GM23338 (cell line): ENCODE measurements around the gene COL4A6.

Experiments
- CREB1 ChIP-seq: fragments of 250-450 bp; sonication (Bioruptor Pico); IDR thresholded peaks from 2 replicates; pipeline ENCODE4 v1.5.0; 2020; ENCODE audit warnings: low read depth, mild to moderate bottlenecking, moderate library complexity
- EZH2 ChIP-seq: fragments of 200-600 bp; sonication (generic); IDR thresholded peaks from one replicate; pipeline ENCODE4 v1.8.0; 2017; ENCODE audit warnings: antibody characterized with exemption, mild to moderate bottlenecking, low read depth; ENCODE audit not compliant: unreplicated experiment
- EZH2phosphoT487 ChIP-seq: fragments of 200-600 bp; sonication (generic); IDR thresholded peaks from one replicate; pipeline ENCODE4 v1.8.1; 2018; ENCODE audit warnings: antibody characterized with exemption; ENCODE audit not compliant: unreplicated experiment
- JUNB ChIP-seq: IDR thresholded peaks from one replicate; pipeline ENCODE4 v1.6.1; 2016; ENCODE audit warnings: antibody characterized with exemption; ENCODE audit not compliant: unreplicated experiment
- POLR2AphosphoS5 ChIP-seq: IDR thresholded peaks from 2 replicates; pipeline ENCODE4 v1.6.1; 2016; ENCODE audit warnings: antibody characterized with exemption, low read depth
- STAT1 ChIP-seq: IDR thresholded peaks from one replicate; pipeline ENCODE4 v1.6.1; 2016; ENCODE audit warnings: antibody characterized with exemption; ENCODE audit not compliant: unreplicated experiment
- ZNF331 ChIP-seq: fragments of 250-450 bp; sonication (Bioruptor Pico); IDR thresholded peaks from 2 replicates; pipeline ENCODE4 v1.5.0; 2020; ENCODE audit warnings: low read depth, mild to moderate bottlenecking, moderate library complexity
- TF ChIP-seq, protein P1 (sequence below), 2 experiments: fragments of 200-600 bp in 1 of 2; sonication (generic) in 1 of 2; conservative IDR thresholded peaks; 2 replicates each; pipeline versions ENCODE4 v1.5.1 to v1.6.1; 2016 to 2017; ENCODE audit warnings: antibody characterized with exemption in 2 of 2, low read depth in 2 of 2, mild to moderate bottlenecking in 2 of 2, moderate library complexity in 1 of 2
- TF ChIP-seq, protein P2 (sequence below): IDR thresholded peaks from one replicate; pipeline ENCODE4 v1.6.1; 2018; ENCODE audit warnings: antibody characterized with exemption; ENCODE audit not compliant: unreplicated experiment
- TF ChIP-seq, protein P3 (sequence below): IDR thresholded peaks from 2 replicates; pipeline ENCODE4 v1.6.1; 2016; ENCODE audit warnings: antibody characterized with exemption

DNA sequence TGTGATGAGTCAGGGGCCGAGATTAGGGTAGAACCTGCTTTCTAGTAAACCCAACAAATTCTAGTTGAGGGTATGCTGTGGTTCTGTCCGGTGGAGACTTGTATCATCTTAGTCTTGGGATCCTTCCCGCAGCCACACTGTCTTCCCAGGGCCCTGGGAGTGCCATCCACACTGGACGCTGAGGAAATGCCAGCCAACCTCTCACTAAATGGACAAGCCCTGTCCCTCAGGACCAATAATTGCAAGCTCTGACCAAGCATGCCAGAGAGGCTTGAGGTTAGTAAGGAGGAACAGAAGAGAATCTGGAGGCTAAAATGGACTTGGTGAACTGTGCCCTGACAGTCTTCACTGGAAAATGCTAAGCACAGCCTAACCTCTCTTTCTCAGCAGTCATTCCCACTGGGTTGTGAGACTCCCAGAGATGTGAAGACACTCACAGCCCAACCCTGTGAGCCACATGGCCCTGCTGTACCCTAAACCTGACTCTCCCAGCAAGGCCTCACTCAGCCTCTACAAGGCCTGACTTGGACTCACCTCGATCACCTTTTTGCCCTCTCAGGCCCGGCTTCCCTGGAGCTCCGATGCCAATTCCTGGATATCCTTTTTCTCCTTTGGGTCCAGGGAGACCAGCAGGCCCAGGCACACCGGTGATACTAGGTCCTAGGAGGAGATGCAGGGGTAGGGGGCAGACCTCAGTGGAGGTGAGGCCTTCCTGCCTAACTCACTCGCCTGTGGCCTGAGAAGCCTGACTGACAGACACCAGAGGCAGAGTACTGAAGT is 269.1 kb downstream of the COL4A6 start:
- TF ChIP-seq, protein P1, sequence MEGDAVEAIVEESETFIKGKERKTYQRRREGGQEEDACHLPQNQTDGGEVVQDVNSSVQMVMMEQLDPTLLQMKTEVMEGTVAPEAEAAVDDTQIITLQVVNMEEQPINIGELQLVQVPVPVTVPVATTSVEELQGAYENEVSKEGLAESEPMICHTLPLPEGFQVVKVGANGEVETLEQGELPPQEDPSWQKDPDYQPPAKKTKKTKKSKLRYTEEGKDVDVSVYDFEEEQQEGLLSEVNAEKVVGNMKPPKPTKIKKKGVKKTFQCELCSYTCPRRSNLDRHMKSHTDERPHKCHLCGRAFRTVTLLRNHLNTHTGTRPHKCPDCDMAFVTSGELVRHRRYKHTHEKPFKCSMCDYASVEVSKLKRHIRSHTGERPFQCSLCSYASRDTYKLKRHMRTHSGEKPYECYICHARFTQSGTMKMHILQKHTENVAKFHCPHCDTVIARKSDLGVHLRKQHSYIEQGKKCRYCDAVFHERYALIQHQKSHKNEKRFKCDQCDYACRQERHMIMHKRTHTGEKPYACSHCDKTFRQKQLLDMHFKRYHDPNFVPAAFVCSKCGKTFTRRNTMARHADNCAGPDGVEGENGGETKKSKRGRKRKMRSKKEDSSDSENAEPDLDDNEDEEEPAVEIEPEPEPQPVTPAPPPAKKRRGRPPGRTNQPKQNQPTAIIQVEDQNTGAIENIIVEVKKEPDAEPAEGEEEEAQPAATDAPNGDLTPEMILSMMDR (conservative IDR thresholded peaks at IDR 0.05; ENCODE audit: low read depth in 2 of 2) = no peak
- TF ChIP-seq, protein P2, sequence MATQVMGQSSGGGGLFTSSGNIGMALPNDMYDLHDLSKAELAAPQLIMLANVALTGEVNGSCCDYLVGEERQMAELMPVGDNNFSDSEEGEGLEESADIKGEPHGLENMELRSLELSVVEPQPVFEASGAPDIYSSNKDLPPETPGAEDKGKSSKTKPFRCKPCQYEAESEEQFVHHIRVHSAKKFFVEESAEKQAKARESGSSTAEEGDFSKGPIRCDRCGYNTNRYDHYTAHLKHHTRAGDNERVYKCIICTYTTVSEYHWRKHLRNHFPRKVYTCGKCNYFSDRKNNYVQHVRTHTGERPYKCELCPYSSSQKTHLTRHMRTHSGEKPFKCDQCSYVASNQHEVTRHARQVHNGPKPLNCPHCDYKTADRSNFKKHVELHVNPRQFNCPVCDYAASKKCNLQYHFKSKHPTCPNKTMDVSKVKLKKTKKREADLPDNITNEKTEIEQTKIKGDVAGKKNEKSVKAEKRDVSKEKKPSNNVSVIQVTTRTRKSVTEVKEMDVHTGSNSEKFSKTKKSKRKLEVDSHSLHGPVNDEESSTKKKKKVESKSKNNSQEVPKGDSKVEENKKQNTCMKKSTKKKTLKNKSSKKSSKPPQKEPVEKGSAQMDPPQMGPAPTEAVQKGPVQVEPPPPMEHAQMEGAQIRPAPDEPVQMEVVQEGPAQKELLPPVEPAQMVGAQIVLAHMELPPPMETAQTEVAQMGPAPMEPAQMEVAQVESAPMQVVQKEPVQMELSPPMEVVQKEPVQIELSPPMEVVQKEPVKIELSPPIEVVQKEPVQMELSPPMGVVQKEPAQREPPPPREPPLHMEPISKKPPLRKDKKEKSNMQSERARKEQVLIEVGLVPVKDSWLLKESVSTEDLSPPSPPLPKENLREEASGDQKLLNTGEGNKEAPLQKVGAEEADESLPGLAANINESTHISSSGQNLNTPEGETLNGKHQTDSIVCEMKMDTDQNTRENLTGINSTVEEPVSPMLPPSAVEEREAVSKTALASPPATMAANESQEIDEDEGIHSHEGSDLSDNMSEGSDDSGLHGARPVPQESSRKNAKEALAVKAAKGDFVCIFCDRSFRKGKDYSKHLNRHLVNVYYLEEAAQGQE = no peak
- TF ChIP-seq EZH2 (no peak), POLR2AphosphoS5 (no peak), EZH2phosphoT487 (no peak), CREB1 (CRISPR knock-in tag) (no peak), STAT1 (no peak), ZNF331 (CRISPR knock-in tag) (no peak), JUNB (no peak)
- TF ChIP-seq, protein P3, sequence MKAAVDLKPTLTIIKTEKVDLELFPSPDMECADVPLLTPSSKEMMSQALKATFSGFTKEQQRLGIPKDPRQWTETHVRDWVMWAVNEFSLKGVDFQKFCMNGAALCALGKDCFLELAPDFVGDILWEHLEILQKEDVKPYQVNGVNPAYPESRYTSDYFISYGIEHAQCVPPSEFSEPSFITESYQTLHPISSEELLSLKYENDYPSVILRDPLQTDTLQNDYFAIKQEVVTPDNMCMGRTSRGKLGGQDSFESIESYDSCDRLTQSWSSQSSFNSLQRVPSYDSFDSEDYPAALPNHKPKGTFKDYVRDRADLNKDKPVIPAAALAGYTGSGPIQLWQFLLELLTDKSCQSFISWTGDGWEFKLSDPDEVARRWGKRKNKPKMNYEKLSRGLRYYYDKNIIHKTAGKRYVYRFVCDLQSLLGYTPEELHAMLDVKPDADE = no peak
